GM12878 (cell line): ENCODE data around the gene ATP1B2.

ENCODE experiments used
- CHD2 ChIP-seq: IDR thresholded peaks from 2 replicates; pipeline ENCODE4 v1.6.1; 2011; ENCODE audit warnings: low read depth, low read length, improper control_type of control experiment, borderline replicate concordance
- NRF1 ChIP-seq: conservative IDR thresholded peaks from 2 replicates; pipeline ENCODE4 v1.6.1; 2011; ENCODE audit warnings: mild to moderate bottlenecking, low read depth, low read length, improper control_type of control experiment
- PML ChIP-seq: IDR thresholded peaks from 2 replicates; pipeline ENCODE4 v1.6.1; 2012; ENCODE audit warnings: low read length, inconsistent platforms
- TF ChIP-seq, protein P1 (sequence below): IDR thresholded peaks from 2 replicates; pipeline ENCODE4 v1.6.1; 2011; ENCODE audit warnings: low read depth, mild to moderate bottlenecking, low read length, moderate library complexity, borderline replicate concordance; ENCODE audit errors: extremely low read depth

DNA sequence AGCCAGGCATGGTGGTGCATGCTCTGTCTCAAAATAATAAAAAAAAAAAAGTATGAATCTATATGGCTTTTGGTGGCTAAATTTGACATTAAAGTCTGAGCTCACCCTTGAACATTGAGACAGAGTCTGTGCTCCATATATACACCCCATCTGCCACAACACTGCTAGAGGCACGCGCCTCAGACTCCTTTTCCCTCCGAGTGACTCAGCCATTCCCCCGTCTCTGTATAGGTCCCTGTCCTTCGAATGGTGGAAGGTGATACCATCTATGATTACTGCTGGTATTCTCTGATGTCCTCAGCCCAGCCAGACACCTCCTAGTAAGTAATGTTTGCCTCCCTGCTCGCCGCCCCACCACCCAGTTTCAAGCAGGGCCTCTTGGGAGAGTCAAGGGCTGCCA is 49.8 kb downstream of the ATP1B2 start:
- no peak for TF ChIP-seq NRF1
- TF ChIP-seq, protein P1, sequence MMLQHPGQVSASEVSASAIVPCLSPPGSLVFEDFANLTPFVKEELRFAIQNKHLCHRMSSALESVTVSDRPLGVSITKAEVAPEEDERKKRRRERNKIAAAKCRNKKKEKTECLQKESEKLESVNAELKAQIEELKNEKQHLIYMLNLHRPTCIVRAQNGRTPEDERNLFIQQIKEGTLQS = no peak
- TF ChIP-seq PML = no peak
- no peak for TF ChIP-seq CHD2
